HFF-Myc (cell line): ENCODE measurements around the gene LCP2.
"Not testable (repeated sequence)": the region's sequence is repeated elsewhere in the genome, so short reads cannot be mapped to it uniquely, and the experiment has no call there.

Experiments
- DNase-seq: peaks from one replicate; pipeline ENCODE4 v3.0.0-alpha.2; 2011; ENCODE audit warnings: low read depth; ENCODE audit errors: extremely low read depth
- H3K4me3 ChIP-seq: replicated peaks from 2 replicates; pipeline ENCODE4 v1.5.1; 2011; ENCODE audit warnings: low read depth, mild to moderate bottlenecking, control low read depth, low read length
- CTCF ChIP-seq: IDR thresholded peaks from 2 replicates; pipeline ENCODE4 v1.5.1; 2012; ENCODE audit warnings: mild to moderate bottlenecking, low read depth, low read length, control low read depth; ENCODE audit errors: missing control alignments

The LCP2 gene

GRCh38 chr5:170248172-170248930, 49.2 kb downstream of the LCP2 start:
- H3K4me3 ChIP-seq = no peak overlapping the region
- DNase-seq = no peak
- TF ChIP-seq CTCF = no peak

DNA sequence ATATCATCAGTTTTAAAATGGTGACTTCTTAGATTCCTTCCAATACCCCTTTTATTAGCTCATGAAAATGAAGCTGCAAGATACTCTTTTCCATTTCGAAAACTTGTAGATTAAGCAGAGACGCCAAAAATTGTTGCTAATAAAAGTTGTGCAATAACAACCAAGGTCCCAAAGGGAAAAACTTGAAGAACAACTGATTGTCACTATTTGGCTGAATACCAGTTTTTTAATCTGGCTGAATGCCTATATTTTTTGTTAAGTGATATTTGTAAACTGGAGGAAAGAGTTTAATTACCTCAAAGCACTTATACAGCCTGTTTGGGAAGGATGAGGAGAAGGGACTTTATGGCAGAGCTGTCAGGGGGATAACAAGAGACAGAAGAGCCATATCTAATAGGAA, 50.2 kb downstream of the LCP2 start:
- H3K4me3 ChIP-seq = no peak overlapping the region
- no peak for TF ChIP-seq CTCF
- DNase-seq = no peak

DNA sequence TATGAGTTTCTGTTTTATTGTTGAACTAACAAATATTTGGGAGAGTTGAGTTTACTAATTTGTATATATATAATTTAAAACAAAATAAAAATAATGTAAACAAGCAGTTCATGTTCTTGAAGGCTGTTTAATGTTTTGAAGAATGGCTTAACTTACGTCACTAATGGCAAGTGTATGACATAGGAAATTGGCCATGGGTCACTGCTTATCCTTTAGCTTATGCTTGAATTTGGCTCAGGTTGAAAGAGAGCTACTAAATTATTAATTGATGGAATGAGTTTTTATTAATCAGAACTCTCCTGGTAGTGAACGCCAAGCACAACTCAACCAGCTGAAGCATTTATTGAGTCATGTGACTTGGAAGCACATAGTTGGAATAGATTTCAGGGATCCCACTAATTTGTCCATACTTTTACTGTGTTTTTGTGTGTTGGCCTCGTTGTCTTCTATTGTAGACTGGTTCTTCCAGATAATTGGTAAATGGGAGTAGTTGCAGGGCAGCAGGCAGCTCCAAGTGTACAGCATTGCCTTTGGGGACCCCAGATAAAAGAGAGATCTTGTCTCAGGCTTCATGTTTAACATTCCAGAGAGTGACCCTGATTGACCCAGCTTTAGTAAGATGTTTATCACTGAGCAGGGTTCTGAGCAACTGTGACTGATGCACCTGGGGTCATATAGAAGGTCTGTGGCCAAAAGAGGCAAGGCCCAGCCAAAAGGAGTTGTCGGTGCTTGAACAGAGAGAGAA, 51.3 kb downstream of the LCP2 start:
- TF ChIP-seq CTCF = no peak
- H3K4me3 ChIP-seq = no peak overlapping the region
- DNase-seq = no peak

DNA sequence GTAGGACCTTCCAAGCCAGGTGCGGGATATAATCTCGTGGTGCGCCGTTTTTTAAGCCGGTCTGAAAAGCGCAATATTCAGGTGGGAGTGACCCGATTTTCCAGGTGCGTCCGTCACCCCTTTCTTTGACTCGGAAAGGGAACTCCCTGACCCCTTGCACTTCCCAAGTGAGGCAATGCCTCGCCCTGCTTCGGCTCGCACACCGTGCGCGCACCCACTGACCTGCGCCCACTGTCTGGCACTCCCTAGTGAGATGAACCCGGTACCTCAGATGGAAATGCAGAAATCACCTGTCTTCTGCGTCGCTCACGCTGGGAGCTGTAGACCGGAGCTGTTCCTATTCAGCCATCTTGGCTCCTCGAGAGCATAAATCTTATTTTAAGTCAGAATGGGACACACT, 52.1 kb downstream of the LCP2 start:
- DNase-seq, H3K4me3 ChIP-seq: not testable (repeated sequence)

DNA sequence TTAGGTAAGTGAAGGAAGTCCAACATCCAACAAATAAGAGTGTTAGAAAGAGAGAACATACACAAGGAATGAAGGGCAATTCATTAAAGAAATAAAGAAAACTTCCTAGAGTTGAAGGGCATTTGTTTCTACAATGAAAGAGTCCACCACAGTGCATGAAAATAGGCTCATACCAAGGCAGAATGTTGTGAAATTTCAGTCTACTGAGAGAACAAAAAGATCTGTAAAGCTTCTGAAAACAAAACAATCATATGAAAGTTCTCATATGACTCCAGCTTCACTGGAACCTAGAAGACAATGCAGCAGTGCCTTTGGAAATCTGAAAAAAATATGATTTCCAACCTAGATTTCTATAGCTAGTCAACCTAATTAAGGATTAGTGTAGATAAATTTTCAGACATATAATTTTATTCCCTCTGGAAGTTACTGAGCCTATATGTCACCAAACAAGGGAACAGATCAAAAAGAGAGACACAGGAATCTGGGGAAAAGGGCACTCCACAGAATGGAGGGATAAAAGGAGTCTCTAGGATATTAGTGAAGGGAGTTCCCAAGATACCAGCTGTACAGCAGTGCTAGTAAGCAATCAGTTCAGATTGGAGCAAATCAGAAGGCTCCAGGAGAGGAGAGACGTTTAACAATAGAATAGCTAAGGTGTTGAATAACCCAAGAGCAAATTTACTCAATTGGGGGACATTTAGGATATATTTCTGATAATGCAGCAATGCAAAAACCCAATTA, 59.0 kb downstream of the LCP2 start:
- TF ChIP-seq CTCF = no peak
- DNase-seq = no peak

DNA sequence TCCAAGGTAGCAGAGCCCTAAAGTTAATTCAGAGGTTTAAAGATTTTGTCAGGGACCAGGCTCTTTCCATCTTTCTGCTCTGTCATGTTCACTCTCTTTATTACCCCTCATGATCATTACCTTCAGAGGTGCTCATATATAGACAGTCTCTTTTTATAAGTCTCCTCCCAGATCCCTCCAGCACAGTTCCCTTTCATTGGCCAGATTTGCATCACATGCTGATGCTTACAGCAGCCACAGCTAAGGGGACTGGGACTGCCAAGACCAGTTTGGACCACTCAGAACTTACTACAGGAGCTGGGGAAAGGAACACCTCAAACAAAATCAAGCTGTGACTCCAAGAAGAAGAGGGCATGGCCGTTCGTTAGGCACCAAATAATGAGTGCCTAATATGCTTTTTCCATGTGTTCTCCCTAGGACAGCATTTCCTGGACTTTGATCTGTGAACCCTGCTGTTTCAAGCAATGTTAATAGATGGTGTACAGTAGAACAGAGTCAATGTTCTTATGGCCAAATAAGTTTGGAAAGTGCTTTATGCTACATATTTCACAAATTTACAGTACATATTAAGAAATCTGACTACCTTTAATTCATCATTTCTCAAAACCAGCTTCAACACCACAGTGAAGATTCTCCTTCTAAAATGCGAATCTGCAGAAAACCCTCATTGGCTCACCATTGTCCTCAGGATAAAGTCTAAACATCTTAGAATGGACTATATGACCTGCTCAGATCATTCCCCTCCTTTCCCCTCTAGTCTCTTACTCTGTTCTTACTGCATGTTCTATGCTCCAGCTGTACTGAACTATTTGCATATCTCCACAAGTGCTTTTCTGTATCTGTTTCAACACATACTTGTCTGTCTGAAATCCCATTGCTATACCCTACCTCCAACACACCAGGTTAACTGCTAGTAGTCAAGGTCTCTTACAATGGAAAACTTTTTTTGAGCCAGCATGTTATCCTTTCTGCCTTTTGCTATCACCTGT, 61.4 kb downstream of the LCP2 start:
- H3K4me3 ChIP-seq = no peak overlapping the region
- no peak for DNase-seq
- TF ChIP-seq CTCF = no peak

More for the DNA sequence above, 59.0 kb downstream of the LCP2 start:
- no peak overlapping the region for H3K4me3 ChIP-seq
